GM23338 (cell line): ENCODE measurements around the gene MTERF4. TPM values are rescaled to one million over a fixed set of nuclear protein-coding genes. Genes with fewer than 3 reads are reported as not detected.

ENCODE experiments used
- CREB1 ChIP-seq: fragments of 250-450 bp; sonication (Bioruptor Pico); IDR thresholded peaks from 2 replicates; pipeline ENCODE4 v1.5.0; 2020; ENCODE audit warnings: low read depth, mild to moderate bottlenecking, moderate library complexity
- ETS1 ChIP-seq: IDR thresholded peaks from 2 replicates; pipeline ENCODE4 v1.6.1; 2016; ENCODE audit warnings: antibody characterized with exemption
- EZH2 ChIP-seq: fragments of 200-600 bp; sonication (generic); IDR thresholded peaks from one replicate; pipeline ENCODE4 v1.8.0; 2017; ENCODE audit warnings: antibody characterized with exemption, mild to moderate bottlenecking, low read depth; ENCODE audit not compliant: unreplicated experiment
- EZH2phosphoT487 ChIP-seq: fragments of 200-600 bp; sonication (generic); IDR thresholded peaks from one replicate; pipeline ENCODE4 v1.8.1; 2018; ENCODE audit warnings: antibody characterized with exemption; ENCODE audit not compliant: unreplicated experiment
- JUNB ChIP-seq: IDR thresholded peaks from one replicate; pipeline ENCODE4 v1.6.1; 2016; ENCODE audit warnings: antibody characterized with exemption; ENCODE audit not compliant: unreplicated experiment
- NANOG ChIP-seq: IDR thresholded peaks from 2 replicates; pipeline ENCODE4 v1.6.1; 2016; ENCODE audit warnings: antibody characterized with exemption, borderline replicate concordance
- POLR2AphosphoS5 ChIP-seq: IDR thresholded peaks from 2 replicates; pipeline ENCODE4 v1.6.1; 2016; ENCODE audit warnings: antibody characterized with exemption, low read depth
- STAT1 ChIP-seq: IDR thresholded peaks from one replicate; pipeline ENCODE4 v1.6.1; 2016; ENCODE audit warnings: antibody characterized with exemption; ENCODE audit not compliant: unreplicated experiment
- ZNF114 ChIP-seq: fragments of 250-450 bp; sonication (Bioruptor Pico); IDR thresholded peaks from 2 replicates; pipeline ENCODE4 v1.5.0; 2020; ENCODE audit warnings: mild to moderate bottlenecking, moderate library complexity
- ZNF331 ChIP-seq: fragments of 250-450 bp; sonication (Bioruptor Pico); IDR thresholded peaks from 2 replicates; pipeline ENCODE4 v1.5.0; 2020; ENCODE audit warnings: low read depth, mild to moderate bottlenecking, moderate library complexity
- ZNF462 ChIP-seq: fragments of 250-450 bp; sonication (Bioruptor Pico); IDR thresholded peaks from 2 replicates; pipeline ENCODE4 v1.5.0; 2020; ENCODE audit warnings: mild to moderate bottlenecking, moderate library complexity
- polyA plus RNA-seq: library from polyadenylated mRNA; unstranded; fragments of >200 nt; fragmentation: Nextera tagmentation; extraction: Ambion mirVana; gene quantifications from 2 replicates; pipeline ENCODE4 v1.2.1, GENCODE V29; 2016
- total RNA-seq: library from RNA; depleted of rRNA; stranded (reverse); fragments of >200 nt; shearing (Covaris generic); gene quantifications from 2 replicates; pipeline ENCODE4 v1.2.3, GENCODE V29; 2014
- TF ChIP-seq, protein P1 (sequence below), 2 experiments: fragments of 200-600 bp in 1 of 2; sonication (generic) in 1 of 2; conservative IDR thresholded peaks; 2 replicates each; pipeline versions ENCODE4 v1.5.1 to v1.6.1; 2016 to 2017; ENCODE audit warnings: antibody characterized with exemption in 2 of 2, low read depth in 2 of 2, mild to moderate bottlenecking in 2 of 2, moderate library complexity in 1 of 2

MTERF4 gene
- total and polyA plus RNA-seq, 2 experiments from 2014 or later, result 15.3 to 63.6 TPM

- TF ChIP-seq ZNF462 (CRISPR knock-in tag) (no peak), ZNF114 (CRISPR knock-in tag) (no peak), EZH2phosphoT487 (no peak), JUNB (no peak), ETS1 (no peak), EZH2 (no peak), ZNF331 (no peak), CREB1 (CRISPR knock-in tag) (no peak), STAT1 (no peak), NANOG (no peak), POLR2AphosphoS5 (no peak)
- TF ChIP-seq, protein P1, sequence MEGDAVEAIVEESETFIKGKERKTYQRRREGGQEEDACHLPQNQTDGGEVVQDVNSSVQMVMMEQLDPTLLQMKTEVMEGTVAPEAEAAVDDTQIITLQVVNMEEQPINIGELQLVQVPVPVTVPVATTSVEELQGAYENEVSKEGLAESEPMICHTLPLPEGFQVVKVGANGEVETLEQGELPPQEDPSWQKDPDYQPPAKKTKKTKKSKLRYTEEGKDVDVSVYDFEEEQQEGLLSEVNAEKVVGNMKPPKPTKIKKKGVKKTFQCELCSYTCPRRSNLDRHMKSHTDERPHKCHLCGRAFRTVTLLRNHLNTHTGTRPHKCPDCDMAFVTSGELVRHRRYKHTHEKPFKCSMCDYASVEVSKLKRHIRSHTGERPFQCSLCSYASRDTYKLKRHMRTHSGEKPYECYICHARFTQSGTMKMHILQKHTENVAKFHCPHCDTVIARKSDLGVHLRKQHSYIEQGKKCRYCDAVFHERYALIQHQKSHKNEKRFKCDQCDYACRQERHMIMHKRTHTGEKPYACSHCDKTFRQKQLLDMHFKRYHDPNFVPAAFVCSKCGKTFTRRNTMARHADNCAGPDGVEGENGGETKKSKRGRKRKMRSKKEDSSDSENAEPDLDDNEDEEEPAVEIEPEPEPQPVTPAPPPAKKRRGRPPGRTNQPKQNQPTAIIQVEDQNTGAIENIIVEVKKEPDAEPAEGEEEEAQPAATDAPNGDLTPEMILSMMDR (conservative IDR thresholded peaks at IDR 0.05; ENCODE audit: low read depth in 2 of 2), result no peak
These were observed 5.1 kb downstream of the MTERF4 start (continued) for GRCh38 chr2:241096979-241097378.
